Cardiac septum (tissue), 1 donor: ENCODE data around the gene DUSP15. TPM values are rescaled to one million over a fixed set of nuclear protein-coding genes. Genes with fewer than 3 reads are reported as not detected.

Experiments
- DNase-seq: peaks from one replicate; pipeline ENCODE4 v3.0.0-alpha.2; 2020; ENCODE audit warnings: low spot score
- intact Hi-C: fragments of 100-400 bp; cut with DNase I; formaldehyde crosslinking; loops from one replicate; pipeline ENCODE4 v1.14.0; 2022
- total RNA-seq: library from RNA; stranded (reverse); fragmentation: NEBNext Ultra II Directional; extraction: Animal tissue kit (Norgen Biotek cat#: 25700); gene quantifications from one replicate; pipeline ENCODE4 v1.2.1, GENCODE V29; 2021
- donor health status: DM: no; HTN: no; CAD: no.

The DUSP15 gene
- total RNA-seq, 1 donor from 2014 or later: 3.4 TPM

DNA sequence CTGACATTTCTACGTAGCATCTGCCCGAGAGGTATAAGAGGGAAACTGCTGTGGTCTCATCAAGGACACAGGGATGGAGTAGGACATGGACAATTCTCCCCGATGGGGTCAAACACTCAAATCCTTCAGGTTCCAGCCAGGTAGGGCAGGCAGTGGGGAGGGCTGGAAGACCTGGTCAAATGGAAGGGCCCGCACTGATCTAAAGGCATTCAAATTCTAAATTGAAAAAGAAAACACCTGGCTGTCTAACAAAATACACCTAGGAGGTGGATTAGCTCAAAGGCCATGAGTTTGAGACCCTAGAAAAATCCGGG is 8.2 kb downstream of the DUSP15 start:
- intact Hi-C loops: no loop called here

DNA sequence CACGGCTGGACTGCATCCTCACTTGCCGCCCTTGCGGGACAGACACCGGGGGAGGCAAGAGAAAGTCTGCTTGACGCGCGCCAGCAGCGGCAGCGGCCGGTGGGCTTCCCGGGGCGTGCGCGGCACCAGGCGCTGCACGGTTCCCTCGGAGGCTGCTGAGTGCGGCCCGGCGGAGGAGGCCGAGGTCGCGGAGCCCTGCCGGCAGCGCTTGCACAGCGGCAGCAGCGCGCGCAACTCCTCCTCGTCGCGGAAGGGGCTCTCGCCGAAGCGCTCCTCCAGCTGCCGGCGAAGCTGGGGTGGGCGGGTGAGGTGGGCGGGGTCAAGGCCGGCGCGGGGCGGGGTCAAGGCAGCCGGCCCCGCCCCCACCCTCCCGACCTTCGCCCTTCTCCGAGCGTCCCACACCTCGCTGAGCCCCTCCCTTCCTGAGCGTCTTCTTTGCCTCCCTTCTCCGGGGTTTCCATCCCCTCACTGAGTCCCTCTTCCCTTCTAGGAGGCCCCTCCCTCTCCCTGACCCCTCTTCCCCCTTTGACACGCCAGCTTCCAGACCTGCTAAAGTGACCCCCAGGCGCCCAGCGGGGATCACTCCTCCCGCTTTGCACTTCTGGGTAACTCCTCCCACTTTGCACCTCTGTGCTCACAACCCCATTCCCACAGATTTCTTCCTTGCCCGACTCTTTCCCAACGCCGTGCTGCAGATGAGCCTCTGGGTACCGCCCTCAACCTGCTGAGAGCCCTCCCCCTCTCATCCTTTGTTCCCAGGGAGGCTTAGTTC is 8.8 kb downstream of the DUSP15 start:
- intact Hi-C loops: no loop called here
- no peak for DNase-seq

More for the DNA sequence above, 8.2 kb downstream of the DUSP15 start:
- DNase-seq: no peak

DNA sequence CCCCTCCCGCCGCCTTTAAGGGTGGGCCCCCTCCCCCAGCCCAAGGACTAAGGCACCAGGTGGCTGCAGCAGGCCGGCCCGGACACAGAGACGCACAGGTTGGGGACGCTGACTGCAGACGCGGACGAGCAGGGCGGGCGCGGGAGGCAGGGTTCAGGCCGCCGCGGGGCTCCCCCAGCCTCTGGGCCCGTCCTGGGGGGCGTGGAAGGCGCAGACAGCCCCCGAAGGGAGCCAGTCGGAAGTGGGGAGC is 9.3 kb downstream of the DUSP15 start:
- DNase-seq: no peak
- intact Hi-C loops: no loop called here

DNA sequence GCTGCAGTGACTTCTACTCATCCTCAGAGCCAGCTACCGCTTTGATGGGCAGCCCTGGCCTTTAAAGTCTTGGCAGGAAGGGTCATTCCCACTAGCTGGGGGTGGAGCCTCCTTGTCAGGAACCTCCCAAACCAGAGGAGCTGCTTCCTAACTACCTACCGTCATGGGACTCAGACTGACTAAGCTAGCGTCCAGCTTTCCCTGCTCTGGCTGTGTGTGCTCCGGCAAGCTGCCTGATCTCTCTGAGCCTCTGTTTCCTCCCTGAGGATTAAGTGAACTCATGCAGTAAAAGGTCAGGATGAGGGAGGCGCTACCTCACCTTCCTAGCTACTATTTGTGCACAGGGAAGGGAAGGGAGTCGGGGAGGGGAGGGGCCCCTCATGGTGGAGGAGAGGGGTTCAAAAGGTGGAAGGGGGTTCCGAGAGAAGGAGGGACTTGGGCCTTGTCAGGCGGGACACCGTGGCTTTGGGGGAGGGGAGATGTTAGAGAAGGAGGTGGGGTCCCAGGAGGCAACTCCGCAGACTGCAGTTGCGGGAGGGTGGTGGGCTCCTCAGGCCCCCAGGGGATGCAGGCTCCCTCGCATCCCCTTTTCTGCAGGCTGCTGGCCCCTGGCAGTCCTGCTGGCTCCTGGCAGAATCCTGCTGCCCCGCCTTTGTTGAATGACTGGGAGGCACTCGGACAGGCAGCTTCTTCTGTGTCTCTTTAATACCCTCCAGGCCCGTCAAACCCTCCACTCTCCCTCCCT is 9.8 kb downstream of the DUSP15 start:
- intact Hi-C loops: no loop called here
- no peak for DNase-seq

DNA sequence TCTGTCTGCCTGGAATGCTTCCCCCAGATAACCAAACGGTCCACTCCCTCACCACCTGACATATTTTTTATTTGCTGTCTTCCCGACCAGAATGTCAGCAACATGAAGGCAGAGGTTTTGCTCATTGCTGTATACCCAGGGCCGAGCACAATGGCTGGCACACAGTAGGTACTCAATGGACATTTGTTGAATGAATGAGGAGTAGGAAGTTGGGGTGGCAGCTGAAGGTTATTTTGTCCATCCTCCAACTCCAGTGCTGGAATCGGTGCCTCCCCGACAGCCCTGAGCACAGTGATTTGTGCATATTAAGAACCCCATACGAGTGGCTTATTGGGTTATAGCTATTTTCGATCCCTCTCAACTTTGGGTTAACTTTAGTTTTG is 10.3 kb downstream of the DUSP15 start:
- intact Hi-C loops: no loop called here
- no peak for DNase-seq

DNA sequence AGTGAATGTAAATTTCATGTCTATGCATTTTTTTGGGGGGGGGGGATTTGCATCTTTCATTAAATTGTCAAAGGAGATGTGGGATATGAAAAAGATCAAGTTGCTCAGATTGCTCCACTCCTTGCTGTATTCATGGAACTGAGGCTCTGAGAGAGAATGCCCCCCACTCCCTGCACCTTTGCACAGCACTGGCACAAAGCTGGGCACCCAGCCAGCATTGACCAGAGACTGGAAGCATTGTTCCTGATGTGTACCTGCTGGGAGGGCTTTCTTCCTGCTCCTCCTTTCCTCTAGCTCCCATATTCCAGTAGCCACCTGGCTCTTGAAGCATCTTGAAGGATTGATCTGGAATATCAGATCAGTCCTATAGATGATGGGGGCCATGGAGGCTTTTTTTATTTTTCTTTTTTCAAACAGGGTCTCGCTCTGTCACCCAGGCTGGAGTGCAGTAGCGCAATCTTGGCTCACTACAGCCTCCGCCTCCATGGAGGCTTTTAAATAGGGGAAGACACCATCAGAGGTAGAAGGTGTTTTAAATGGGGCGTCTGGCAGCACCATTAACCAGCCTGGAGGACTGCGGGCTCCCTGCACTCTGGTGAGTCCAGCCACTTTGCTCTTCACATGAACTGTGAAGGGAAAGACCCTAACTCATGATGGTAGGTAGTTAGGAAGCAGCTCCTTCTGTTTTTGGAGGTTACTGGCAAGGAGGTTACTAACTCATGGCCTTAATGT is 10.9 kb downstream of the DUSP15 start:
- DNase-seq: no peak
- intact Hi-C loops: no loop called here

DNA sequence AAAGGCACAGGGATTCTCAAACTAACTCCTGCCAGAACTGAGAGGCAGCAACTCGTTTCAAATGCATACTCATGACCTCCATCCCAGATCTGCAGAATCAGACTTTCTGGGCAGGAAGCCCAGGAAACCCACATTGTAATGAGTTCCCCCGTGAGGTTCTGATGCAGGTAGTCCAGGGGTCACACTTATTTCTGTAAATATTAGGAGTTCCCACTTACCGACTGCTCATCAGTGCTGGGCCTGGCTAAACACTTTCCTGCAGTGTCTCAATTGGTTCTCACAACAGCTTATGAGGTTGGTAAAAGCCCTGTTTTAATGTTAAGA is 11.6 kb downstream of the DUSP15 start:
- no peak for DNase-seq
- intact Hi-C loops: no loop called here

DNA sequence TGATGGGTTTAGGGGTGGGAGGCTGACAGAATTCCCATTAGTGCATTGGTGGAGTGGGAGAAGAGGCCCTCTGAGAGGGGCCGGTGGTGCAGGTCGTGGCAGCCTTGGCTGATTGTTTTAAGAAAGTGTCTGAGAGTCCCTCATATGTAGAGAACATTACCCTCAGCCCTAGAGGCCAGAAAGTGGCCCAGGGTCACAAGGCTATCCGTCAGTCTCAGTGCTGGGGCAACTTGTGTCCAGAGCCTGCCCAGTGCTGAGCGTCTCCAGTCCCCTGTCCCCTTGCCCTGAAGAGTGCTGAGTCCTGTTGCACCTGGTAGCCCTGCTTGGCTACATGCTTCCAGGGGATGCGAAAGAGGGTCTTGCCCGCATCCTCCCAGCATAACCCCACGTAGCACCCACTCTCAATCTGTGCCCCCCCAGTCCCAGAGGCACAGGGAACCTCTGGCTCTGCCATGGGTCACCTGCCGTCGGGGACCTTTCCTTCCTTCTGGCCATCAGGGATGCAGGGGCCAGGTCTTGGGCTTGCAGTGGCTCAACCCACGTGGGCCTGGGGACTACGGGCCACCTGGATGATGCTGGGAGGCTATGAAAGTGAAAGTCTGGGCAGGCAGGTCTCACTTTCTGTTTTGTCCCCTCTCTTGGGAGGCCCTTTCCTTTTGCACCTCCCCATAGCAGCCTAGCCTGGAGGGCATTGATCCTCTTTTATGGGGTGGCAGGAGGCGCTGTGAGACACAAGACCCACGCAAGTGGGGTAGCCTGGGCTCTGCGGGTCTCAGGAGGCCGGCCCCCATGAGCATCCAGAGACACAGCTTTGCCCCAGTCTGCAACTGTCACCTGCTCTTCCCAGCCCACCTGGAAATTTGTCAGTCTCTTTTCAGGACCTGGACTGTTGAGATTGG is 12.2 kb downstream of the DUSP15 start:
- intact Hi-C loops: no loop called here
- DNase-seq: peak; percentile 55

DNA sequence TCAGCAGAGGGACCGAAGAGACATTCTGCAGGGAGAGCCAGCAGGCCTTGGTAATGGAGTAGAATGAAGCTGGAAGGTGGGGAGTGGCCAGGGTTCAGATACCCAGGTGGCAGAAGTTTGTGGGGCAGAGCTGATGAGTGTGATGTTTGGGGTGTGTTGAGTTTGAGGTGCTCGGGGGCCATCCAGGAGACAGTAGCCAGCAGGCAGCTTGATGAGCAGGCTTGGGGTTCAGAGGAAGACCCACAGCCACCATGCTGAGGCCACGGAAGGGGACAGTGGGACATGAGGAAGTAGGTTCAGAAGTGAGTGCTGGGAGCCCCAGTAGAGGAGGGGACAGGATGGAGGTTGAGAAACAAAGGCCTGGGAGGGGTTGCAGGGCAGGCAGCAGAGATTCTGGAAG is 13.8 kb downstream of the DUSP15 start:
- DNase-seq: peak; percentile 22
- intact Hi-C loops: no loop called here

DNA sequence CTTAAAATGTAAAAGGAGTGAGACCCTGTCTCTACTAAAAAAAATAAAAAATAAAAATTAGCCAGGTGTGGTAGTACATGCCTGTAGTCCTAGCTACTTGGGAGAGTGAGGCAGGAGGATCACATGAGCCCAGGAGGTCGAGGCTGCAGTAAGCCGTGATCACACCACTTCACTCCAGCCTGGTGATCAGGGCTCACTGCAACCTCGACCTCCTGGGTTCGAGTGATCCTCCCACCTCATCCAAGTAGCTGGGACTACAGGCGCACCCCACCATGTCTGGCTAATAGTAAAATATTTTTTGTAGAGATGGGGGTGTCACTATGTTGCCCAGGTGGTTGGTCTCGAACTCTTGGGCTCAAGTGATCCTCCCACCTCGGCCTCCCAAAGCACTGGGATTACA is 16.8 kb downstream of the DUSP15 start:
- DNase-seq: no peak
- intact Hi-C loops: loop anchor here (2.0 to 5.0 kb wide), 2 partner anchors 99 to 239 kb away; partner anchors contain the start of gene PDRG1

DNA sequence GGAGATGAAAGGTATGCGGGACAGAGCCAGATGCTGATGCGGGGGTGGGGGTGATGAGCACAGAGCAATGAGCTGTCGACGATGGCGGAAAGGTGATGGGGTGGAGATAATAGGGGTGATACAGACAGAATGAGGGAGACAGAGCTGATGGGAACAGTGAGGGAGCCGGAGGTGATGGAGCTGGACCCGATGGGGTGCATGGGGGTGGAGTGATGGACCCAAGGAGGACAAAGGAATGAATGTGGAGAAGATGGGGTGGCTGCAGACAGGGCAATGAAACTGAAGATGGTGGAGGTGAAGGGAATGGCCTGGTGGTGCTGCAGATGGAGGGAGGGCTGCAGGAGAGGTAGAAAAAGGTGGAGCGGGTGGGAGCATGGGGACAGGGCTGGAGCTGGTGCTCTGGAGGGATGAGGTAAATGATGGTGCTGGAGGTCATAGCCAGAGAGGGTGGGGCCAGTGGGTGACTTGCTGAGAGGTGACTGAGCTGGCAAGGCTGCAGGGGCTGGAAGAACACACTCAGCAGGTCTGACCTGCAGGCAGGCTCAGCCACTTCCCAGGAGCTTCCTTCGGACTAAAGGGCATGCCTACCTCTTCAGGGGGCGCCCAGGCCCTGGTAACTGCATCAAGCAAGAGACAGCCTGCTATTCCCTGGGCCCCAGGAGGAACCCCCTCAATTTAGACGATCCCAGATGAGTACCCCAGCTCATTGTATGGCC is 18.9 kb downstream of the DUSP15 start:
- no peak for DNase-seq
- intact Hi-C loops: loop anchor here (5.0 kb wide), 1 partner anchor 241 kb away; no protein-coding TSS in a partner anchor

DNA sequence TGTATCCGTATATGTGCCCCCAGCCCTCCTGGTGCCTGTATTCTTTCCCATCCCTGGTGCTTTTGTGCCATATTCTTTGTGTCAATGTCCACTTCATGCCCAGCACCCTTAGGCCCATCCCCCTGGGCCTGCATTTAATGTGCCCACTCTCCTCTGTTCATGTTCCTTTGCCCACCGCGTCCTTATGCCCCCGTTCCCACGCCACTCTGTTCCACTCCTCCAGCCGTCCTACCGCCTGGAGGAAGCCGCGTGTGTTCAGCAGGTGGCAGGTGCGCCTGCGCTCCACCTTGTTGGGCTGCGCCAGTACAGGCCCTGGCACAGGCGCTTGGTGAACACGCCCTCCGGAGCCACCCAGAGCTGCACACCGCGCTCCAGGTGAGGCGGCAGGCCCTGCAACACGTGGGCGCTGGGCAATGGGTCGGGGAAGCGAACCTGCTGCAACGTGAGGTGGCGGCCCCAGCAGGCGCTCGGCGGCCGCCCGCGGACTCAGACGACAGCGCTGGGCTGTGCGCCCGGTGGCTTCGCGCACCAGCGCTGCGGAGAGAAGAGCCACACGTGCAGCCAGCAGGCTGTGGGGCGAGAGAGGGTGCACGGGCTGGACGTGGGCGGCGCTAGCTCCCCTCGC is 20.9 kb downstream of the DUSP15 start:
- intact Hi-C loops: no loop called here
- DNase-seq: no peak

DNA sequence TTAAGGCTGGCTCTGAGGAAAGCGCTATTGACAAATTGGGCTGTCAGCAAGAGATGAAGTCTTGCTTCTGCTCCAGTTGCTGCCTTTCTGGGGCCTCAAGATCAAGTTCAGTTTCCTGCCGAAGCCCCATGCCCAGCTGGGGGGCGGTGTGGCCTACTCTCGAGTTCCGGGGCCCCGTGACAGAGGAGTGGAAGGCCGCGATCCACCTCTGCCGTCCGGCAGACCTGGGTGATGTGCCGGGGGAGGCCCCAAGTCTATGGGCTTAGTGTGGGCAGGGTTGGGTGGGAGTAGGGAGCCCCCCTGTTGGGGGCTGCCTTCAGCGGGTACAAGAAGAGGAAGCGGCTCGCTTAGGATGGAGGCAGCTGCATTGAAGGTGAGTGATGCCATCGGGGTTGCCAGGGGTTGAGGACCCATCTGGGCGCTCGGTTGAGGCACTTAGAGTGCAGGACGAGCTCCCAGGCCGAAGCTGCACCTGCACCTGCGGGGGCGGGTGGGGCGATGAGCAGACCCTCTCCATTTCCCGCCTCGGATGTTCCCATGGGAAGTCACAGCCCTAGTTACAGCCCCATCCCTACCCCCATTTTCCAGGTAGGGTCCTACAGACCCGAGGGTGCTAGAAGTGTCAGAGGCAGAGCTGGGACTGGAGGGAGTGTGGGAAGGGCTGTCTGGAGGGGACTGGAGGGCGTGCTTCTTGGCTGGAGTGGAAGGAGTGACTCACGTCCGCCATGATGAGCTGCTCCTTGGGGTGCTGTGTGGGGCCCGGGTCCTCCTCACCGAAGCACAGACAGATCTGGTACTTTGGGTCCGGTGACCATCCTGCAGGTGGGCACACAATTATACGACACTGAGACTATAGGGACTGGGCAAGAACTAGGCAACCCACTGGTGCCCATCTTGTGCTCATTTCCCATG is 22.0 kb downstream of the DUSP15 start:
- DNase-seq: no peak
- intact Hi-C loops: no loop called here

DNA sequence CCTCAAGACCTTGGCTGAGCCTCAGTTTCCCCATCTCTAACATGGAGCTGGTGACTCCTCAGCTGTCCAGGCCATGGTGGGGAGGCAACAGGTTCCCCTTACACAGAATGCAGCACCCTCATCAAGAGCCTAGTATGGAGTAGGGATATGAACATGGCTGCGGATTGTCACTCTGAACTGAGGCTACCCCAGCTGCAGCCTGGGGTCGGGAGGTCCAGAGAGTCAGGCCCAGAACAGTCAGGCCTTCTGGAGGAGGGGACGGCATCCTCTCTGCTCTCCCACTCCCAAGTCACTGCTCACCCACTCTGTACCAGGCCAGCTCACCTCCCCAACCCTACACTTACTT is 23.6 kb downstream of the DUSP15 start:
- intact Hi-C loops: no loop called here
- no peak for DNase-seq

DNA sequence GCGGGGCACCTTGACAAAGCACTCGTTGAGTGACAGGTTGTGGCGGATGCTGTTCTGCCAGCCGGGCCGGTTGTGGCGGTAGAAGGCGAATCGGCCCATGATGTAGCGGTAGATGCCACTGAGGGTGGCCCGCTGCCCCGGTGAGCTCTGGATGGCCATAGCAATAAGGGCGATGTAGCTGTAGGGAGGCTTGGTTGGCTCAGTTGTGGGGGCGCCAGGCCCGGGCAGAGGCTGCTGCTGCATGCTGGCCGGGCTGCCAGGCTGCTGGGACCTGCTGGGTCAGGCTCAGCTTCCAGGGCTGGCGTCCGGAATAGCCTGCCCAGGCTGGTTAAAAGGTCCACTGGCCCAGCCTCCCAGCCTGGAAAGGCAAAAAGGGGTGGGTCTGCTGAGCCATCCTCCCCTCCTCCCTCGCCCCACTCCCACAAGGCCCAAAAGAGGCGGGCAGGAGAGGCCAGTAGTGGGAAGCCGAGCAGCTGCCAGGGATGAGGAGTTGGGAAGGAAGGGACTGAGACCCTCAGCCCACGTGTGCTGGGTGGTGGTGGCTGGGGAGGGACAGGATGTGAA is 24.9 kb downstream of the DUSP15 start, which contains the start of gene FOXS1:
Gene FOXS1 (minus strand): TSS at position 305 of the 564 bp plus-strand sequence. CDS start 62 bp downstream, at position 243.
- peak; percentile 84 for DNase-seq
- intact Hi-C loops: loop anchor here (2.0 kb wide), 1 partner anchor 23 kb away; no protein-coding TSS in a partner anchor

DNA sequence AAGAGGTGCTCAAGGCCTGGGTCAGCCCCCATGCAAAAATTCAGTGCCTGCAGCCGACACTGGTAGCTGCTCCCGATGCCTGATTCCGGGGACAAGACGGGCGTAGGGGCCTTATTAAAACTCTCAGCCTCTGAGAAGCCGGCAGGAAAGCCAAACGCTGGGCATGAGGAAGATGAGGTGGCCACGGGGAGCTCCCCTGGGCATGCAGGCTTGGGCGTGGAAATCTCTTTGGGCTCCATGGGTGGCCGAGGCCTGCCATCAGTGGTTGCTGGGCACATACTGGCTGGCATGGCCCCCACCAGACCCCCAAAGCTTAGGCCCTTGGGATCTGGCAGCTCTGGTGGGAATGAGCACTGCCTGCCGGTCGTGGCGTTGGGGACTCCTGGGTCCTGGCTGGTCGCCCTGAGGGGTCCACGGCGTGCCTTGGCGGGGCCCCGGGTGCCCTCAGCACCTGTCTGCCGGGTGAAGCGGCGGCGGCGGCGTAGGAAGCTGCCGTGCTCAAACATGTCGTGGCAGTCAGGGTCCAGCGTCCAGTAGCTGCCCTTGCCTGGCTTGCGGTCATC is 25.5 kb downstream of the DUSP15 start:
- no peak for DNase-seq
- intact Hi-C loops: loop anchor here (2.0 kb wide), 1 partner anchor 22 kb away; no protein-coding TSS in a partner anchor

DNA sequence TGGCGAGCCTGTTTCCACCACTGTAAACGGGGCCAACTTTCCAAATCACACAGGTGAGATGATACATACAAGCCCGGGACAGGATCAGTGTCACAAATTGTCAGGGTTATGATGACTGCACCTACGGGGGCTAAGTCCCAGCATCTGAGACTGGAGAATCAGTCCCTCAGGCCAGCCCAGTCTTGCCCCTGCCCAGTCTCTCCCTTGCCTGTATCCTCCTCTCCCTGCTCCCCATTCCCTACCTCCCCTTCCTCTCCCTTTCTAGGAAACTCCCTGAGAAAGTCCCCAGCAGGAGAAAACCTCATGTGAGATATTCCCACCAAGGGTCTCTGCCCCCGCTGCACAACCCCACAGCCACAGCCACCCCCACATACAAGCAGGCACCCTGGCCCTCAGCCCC is 26.4 kb downstream of the DUSP15 start:
- DNase-seq: no peak
- intact Hi-C loops: loop anchor here (2.0 kb wide), 1 partner anchor 21 kb away; no protein-coding TSS in a partner anchor
